Measurements from ENCODE around the gene PLSCR4. TPM values are rescaled to one million over a fixed set of nuclear protein-coding genes. Genes with fewer than 3 reads are reported as not detected.

The PLSCR4 gene
- total RNA-seq, 1 experiment from 2014 or later: 1.3 TPM

- no peak for TF ChIP-seq EZH2 (IDR thresholded peaks at IDR 0.05; ENCODE audit: borderline replicate concordance, low read depth, low read length, poor library complexity, severe bottlenecking)
- TF ChIP-seq, protein P1, sequence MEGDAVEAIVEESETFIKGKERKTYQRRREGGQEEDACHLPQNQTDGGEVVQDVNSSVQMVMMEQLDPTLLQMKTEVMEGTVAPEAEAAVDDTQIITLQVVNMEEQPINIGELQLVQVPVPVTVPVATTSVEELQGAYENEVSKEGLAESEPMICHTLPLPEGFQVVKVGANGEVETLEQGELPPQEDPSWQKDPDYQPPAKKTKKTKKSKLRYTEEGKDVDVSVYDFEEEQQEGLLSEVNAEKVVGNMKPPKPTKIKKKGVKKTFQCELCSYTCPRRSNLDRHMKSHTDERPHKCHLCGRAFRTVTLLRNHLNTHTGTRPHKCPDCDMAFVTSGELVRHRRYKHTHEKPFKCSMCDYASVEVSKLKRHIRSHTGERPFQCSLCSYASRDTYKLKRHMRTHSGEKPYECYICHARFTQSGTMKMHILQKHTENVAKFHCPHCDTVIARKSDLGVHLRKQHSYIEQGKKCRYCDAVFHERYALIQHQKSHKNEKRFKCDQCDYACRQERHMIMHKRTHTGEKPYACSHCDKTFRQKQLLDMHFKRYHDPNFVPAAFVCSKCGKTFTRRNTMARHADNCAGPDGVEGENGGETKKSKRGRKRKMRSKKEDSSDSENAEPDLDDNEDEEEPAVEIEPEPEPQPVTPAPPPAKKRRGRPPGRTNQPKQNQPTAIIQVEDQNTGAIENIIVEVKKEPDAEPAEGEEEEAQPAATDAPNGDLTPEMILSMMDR (conservative IDR thresholded peaks at IDR 0.05; ENCODE audit: low read depth, low read length): peak; percentile 80
- intact Hi-C loops (cut with micrococcal nuclease; ENCODE audit: unreplicated experiment): loop anchor here (1.0 to 2.0 kb wide), 2 partner anchors 108 to 358 kb away; no protein-coding TSS in a partner anchor
- Histone ChIP-seq H3K4me1 (ENCODE audit: insufficient read depth, low read length, poor library complexity, severe bottlenecking) (no peaks in the 10 kb centered on the region), H3K36me3 (ENCODE audit: insufficient read depth, low read length, poor library complexity, severe bottlenecking) (no peaks in the 10 kb centered on the region), H3K27ac (ENCODE audit: low read depth, low read length, poor library complexity, severe bottlenecking) (no peak overlapping the region), H3K9me3 (ENCODE audit: low read depth, low read length, poor library complexity, severe bottlenecking) (no peaks in the 10 kb centered on the region), H3K4me3 (ENCODE audit: low read depth, low read length, poor library complexity, severe bottlenecking) (no peak overlapping the region), H3K27me3 (replicated peaks; ENCODE audit: insufficient read depth, low read depth, low read length, poor library complexity) (no peaks in the 10 kb centered on the region)
- ChIA-PET POLR2A (ENCODE audit: low non-redundant PET) (no interaction called here), CTCF (interaction anchor here (1.0 kb wide), 1 partner anchor 108 kb away, joined by 3 read pairs; no protein-coding TSS in a partner anchor)
- DNase-seq (ENCODE audit: low spot score): peak; percentile 47
- no TSS peak for BruUV-seq (replicated peaks)
These were observed 31.7 kb downstream of the PLSCR4 start for GRCh38 chr3:146218880-146219866.

GRCh38 chr3:146217324-146217723 lies 33.6 kb downstream of the PLSCR4 start:
- Histone ChIP-seq H3K27ac (ENCODE audit: low read depth, low read length, poor library complexity, severe bottlenecking) (no peak overlapping the region), H3K4me3 (ENCODE audit: low read depth, low read length, poor library complexity, severe bottlenecking) (no peak overlapping the region), H3K27me3 (replicated peaks; ENCODE audit: insufficient read depth, low read depth, low read length, poor library complexity) (no peaks in the 10 kb centered on the region), H3K9me3 (ENCODE audit: low read depth, low read length, poor library complexity, severe bottlenecking) (no peaks in the 10 kb centered on the region), H3K4me1 (ENCODE audit: insufficient read depth, low read length, poor library complexity, severe bottlenecking) (no peaks in the 10 kb centered on the region), H3K36me3 (ENCODE audit: insufficient read depth, low read length, poor library complexity, severe bottlenecking) (no peaks in the 10 kb centered on the region)
- intact Hi-C loops (cut with micrococcal nuclease; ENCODE audit: unreplicated experiment): no loop called here
- DNase-seq (ENCODE audit: low spot score): no peak
- BruUV-seq (replicated peaks): no TSS peak
- ChIA-PET POLR2A (ENCODE audit: low non-redundant PET) (no interaction called here), CTCF (no interaction called here)
- no peak for TF ChIP-seq EZH2 (IDR thresholded peaks at IDR 0.05; ENCODE audit: borderline replicate concordance, low read depth, low read length, poor library complexity, severe bottlenecking)
- TF ChIP-seq, protein P1 (conservative IDR thresholded peaks at IDR 0.05; ENCODE audit: low read depth, low read length): no peak

- Histone ChIP-seq H3K36me3 (ENCODE audit: insufficient read depth, low read length, poor library complexity, severe bottlenecking) (no peaks in the 10 kb centered on the region), H3K9me3 (ENCODE audit: low read depth, low read length, poor library complexity, severe bottlenecking) (no peaks in the 10 kb centered on the region), H3K27ac (ENCODE audit: low read depth, low read length, poor library complexity, severe bottlenecking) (no peak overlapping the region), H3K27me3 (replicated peaks; ENCODE audit: insufficient read depth, low read depth, low read length, poor library complexity) (no peaks in the 10 kb centered on the region), H3K4me1 (ENCODE audit: insufficient read depth, low read length, poor library complexity, severe bottlenecking) (no peaks in the 10 kb centered on the region), H3K4me3 (ENCODE audit: low read depth, low read length, poor library complexity, severe bottlenecking) (no peak overlapping the region)
- ChIA-PET CTCF (no interaction called here), POLR2A (ENCODE audit: low non-redundant PET) (no interaction called here)
- BruUV-seq (replicated peaks): no TSS peak
- DNase-seq (ENCODE audit: low spot score): no peak
- TF ChIP-seq EZH2 (IDR thresholded peaks at IDR 0.05; ENCODE audit: borderline replicate concordance, low read depth, low read length, poor library complexity, severe bottlenecking): no peak
- TF ChIP-seq, protein P1 (conservative IDR thresholded peaks at IDR 0.05; ENCODE audit: low read depth, low read length): no peak
- intact Hi-C loops (cut with micrococcal nuclease; ENCODE audit: unreplicated experiment): no loop called here
These were observed 36.4 kb downstream of the PLSCR4 start for GRCh38 chr3:146214493-146214892.
